ENCODE measurements around the gene TERB2.
"Not testable (repeated sequence)": the region's sequence is repeated elsewhere in the genome, so short reads cannot be mapped to it uniquely, and the experiment has no call there.

The TERB2 gene

GRCh38 chr15:44956388-44956787, at the start of gene TERB2:
TERB2 (plus strand) TSS chr15:44956687; CDS start chr15:44956719, 32 bp downstream.
- no peak for DNase-seq (ENCODE audit: low read depth in 2 of 2)

GRCh38 chr15:44909423-44909822, 47.1 kb upstream of the TERB2 start:
- DNase-seq (ENCODE audit: low read depth in 2 of 2), result no peak

- no peak for DNase-seq (ENCODE audit: low read depth in 2 of 2)
Observed at GRCh38 chr15:44910981-44911625, 45.4 kb upstream of the TERB2 start.

- DNase-seq (ENCODE audit: low read depth in 2 of 2), result not testable (repeated sequence)
Observed at GRCh38 chr15:44912186-44912585, 44.3 kb upstream of the TERB2 start.

- not testable (repeated sequence) for DNase-seq (ENCODE audit: low read depth in 2 of 2)
Observed at GRCh38 chr15:44912974-44913448, 43.5 kb upstream of the TERB2 start.

- no peak for DNase-seq (ENCODE audit: low read depth in 2 of 2)
Observed at GRCh38 chr15:44918136-44918535, 38.4 kb upstream of the TERB2 start.

- DNase-seq (ENCODE audit: low read depth in 2 of 2), result not testable (repeated sequence)
Observed at GRCh38 chr15:44928658-44929057, 27.8 kb upstream of the TERB2 start.

GRCh38 chr15:44930283-44930682, 26.2 kb upstream of the TERB2 start:
- not testable (repeated sequence) for DNase-seq (ENCODE audit: low read depth in 2 of 2)

- DNase-seq (ENCODE audit: low read depth in 2 of 2), result not testable (repeated sequence)
Observed at GRCh38 chr15:44958302-44958701, 1.8 kb downstream of the TERB2 start.

- DNase-seq (ENCODE audit: low read depth in 2 of 2), result no peak
Observed at GRCh38 chr15:44968475-44968874, 12.0 kb downstream of the TERB2 start.

GRCh38 chr15:44971036-44971435, 14.5 kb downstream of the TERB2 start:
- DNase-seq (ENCODE audit: low read depth in 2 of 2), result no peak

- DNase-seq (ENCODE audit: low read depth in 2 of 2), result not testable (repeated sequence)
Observed at GRCh38 chr15:44976183-44976582, 19.7 kb downstream of the TERB2 start.

- not testable (repeated sequence) for DNase-seq (ENCODE audit: low read depth in 2 of 2)
Observed at GRCh38 chr15:44977781-44978180, 21.3 kb downstream of the TERB2 start.

GRCh38 chr15:44979617-44980339, 23.3 kb downstream of the TERB2 start:
- DNase-seq (ENCODE audit: low read depth in 2 of 2), result not testable (repeated sequence)

GRCh38 chr15:44984144-44984543, 27.7 kb downstream of the TERB2 start:
- DNase-seq (ENCODE audit: low read depth in 2 of 2), result not testable (repeated sequence)

GRCh38 chr15:44986346-44987055, 30.0 kb downstream of the TERB2 start:
- not testable (repeated sequence) for DNase-seq (ENCODE audit: low read depth in 2 of 2)

- not testable (repeated sequence) for DNase-seq (ENCODE audit: low read depth in 2 of 2)
Observed at GRCh38 chr15:44987711-44988110, 31.2 kb downstream of the TERB2 start.

GRCh38 chr15:44988184-44988869, 31.8 kb downstream of the TERB2 start:
- not testable (repeated sequence) for DNase-seq (ENCODE audit: low read depth in 2 of 2)

- not testable (repeated sequence) for DNase-seq (ENCODE audit: low read depth in 2 of 2)
Observed at GRCh38 chr15:44988870-44989219, 32.4 kb downstream of the TERB2 start.

- DNase-seq (ENCODE audit: low read depth in 2 of 2), result not testable (repeated sequence)
Observed at GRCh38 chr15:44997632-44998031, 41.1 kb downstream of the TERB2 start.

GRCh38 chr15:44999105-44999504, 42.6 kb downstream of the TERB2 start:
- no peak for DNase-seq (ENCODE audit: low read depth in 2 of 2)

- not testable (repeated sequence) for DNase-seq (ENCODE audit: low read depth in 2 of 2)
Observed at GRCh38 chr15:45001180-45001579, 44.7 kb downstream of the TERB2 start.

Measured in stimulated activated CD8-positive, alpha-beta memory T cell treated with anti-CD3 and anti-CD28 coated beads, Interleukin-2, amount 100 ng/mL, for 48 hours (primary cell).